Raji (cell line): ENCODE measurements around the gene SPRY1.

Experiments
- POLR2A ChIP-seq: IDR thresholded peaks from 2 replicates; pipeline ENCODE4 v1.6.1; 2011; ENCODE audit warnings: low read depth, low read length, control low read depth; ENCODE audit not compliant: insufficient read depth

SPRY1 gene

DNA sequence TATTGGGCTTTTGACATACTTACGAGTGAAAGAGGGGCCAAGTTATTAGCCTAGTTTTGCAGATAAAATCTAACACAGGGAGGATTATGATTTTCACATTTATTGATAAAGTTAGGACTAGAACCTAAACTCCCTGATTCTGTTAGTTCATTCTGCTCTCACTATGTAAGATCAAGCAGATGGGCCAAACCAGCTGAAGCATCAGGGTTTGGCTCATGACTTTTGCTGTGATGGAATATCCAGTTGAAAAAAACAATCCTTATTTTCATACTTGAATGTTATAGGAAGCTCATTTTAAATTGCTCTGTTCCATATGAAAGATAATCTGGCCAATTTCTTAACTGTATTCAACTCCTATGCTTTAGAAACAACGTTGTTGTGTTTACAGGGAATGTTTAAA lies 21.2 kb downstream of the SPRY1 start:
- no peak for TF ChIP-seq POLR2A

DNA sequence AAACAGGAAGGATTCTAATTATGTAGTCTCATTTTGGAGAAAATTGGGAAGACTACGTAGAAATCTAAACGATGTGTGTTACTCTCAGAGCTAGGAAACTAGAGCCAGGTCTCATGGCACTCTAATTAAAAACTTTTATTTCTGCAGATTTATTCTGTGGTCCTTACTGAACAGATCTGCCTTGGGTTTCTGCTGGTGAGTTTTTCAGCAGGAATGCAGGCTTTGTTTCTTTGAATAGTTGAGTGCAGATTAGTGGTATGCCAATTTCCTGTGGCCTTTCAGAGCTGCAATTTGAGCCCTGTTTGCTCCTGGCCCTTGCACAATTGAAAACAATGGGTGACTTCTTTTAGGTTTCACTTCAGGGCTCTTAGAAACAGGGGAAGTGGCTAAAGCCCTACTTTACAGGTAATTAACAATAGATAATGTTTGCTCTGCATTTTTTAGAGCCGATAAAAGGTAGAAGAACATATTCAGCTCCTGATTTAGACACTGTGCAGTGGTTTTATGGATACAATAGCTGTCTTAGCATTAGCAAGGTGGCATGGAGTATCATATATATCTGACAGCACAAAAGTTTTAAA lies 21.8 kb downstream of the SPRY1 start:
- no peak for TF ChIP-seq POLR2A

DNA sequence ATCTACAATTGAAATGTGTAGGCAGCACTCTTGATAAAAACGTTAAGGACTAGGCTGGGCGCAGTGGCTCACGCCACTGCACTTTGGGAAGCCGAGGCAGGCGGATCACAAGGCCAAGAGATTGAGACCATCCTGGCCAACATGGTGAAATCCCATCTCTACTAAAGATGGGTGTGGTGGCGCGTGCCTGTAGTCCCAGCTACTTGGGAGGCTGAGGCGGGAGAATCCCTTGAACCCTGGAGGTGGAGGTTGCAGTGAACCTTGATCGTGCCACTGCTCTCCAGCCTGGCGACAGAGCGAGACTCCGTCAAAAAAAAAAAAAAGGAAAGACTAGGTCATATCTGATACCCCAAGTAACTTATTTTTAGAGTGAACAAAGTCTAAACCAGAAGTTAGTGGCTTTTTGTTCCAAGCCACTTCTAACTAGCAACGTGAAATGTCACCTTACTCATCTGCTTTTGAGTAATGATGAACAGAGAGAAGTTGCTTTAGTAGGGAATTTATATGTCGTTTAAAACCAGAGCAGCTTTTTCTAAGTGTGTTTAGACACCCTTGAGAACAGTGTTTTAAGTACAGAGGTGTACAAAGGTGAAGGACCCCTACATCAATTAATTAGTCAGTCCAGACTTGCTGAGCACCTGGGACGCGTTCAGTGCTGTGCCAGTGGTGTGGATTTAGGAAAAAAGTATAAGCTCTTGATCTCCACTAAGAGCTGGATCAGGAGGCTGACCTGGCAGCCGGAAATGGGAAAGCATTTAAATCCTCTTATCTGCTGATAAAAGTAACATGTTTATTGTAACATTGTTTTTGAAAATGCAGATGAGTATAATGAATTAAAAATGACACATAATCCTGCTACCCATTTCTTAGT lies 23.5 kb downstream of the SPRY1 start:
- TF ChIP-seq POLR2A: no peak

DNA sequence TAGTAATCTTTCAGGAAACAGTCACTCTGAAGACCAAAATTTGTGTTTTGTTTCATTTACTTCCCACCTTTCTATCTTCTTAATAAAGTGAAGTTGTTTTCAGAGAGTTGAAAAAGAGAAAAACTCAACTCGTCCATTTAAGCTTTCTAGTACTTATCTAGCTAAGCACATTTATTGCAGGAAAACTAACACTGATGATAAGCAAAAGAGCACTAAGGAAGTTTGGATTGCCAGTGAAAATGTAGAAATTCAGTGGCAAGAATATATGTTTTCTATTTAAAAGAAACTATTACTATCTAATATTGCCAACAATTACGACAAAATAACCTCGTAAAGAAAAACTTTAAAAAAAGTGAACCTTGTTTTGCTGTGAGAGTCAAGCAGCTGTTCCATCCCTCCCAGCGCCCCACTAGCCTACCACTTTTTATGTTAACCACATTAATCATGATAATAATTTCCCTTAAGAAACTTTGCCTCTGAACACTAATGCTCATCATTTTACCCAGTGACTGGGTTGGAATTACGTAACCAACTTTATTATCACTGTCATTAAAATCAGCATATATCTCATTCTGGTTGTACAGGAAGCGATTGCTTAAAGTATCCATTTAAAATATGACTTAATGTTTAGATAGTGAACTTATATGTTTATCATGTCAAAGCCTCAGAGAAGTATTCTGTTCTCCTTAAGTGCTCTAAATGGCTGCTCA lies 24.8 kb downstream of the SPRY1 start:
- TF ChIP-seq POLR2A: no peak

DNA sequence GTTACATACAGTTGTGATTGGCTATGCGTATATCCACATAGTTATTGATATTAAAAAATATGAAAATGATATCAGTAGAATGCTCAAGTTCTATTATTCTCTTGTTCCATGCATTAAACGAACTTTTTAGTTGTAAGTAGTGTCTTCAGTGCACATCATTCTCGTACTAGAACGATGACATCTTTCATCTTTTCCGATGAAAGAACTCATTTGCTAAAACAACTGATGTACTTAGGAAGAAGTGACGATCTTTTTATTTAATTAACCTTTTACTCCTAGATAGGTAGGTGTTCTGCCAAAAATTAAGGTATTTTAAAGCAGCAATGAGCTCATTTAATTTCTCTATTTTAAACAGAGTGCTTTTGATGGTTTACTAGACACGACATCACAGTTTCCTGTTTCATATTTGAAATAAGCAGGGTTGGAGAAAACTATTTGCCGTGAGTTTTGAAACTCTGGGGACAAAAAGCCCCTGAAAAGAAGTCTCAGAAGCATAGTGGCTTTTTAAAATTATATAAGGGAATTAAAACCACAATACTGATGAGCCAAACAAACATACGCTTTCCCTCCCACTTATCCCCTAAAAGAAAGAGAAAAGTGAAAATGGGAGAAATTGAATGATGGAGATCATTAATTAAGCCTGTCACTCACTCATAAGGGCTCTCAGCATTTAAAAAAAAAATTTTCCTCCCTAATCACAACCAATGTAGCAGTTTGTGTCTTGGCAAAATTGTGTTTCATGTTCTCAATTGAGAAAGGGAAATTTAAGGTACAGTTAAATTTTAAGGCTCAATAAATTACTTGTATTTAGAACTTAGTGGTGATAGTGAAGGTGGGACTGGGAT lies 25.6 kb downstream of the SPRY1 start:
- TF ChIP-seq POLR2A: no peak

DNA sequence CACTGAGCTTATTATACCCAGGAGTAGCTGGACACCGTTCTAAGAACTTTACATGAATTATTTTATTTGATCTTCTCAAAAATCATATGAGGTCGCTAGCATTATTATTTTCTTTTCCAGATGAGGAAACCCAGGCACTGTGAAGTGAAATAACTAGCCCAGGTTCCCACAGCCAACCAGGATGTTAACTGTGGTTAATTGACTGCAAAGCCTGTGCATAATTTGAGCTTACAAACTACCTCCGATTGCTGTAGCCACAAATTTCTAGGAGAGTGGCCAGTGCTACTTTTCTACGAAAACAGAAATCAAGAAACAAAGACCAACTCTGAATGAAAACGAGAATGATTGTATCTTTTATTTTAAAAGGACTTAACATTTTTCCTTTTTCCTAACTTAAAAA lies 27.2 kb downstream of the SPRY1 start:
- no peak for TF ChIP-seq POLR2A

DNA sequence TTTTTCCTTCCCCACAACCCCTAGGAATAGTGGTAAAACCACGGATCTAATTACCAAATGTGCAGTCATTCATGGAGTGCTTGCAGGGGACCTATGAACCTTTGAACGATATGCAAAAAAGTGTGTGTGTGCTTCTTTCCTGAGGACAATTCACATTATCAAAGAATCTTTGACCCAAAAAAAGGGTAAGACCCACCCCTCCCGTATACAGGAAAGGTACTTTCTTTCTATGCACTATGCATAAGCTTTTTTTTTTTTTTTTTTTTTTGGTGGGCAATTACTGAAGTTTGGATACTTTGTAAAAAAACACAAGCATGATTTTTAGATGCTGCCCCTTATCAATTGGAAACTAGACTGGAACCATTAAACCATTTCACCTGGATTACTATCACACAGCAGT lies 31.4 kb downstream of the SPRY1 start:
- no peak for TF ChIP-seq POLR2A

DNA sequence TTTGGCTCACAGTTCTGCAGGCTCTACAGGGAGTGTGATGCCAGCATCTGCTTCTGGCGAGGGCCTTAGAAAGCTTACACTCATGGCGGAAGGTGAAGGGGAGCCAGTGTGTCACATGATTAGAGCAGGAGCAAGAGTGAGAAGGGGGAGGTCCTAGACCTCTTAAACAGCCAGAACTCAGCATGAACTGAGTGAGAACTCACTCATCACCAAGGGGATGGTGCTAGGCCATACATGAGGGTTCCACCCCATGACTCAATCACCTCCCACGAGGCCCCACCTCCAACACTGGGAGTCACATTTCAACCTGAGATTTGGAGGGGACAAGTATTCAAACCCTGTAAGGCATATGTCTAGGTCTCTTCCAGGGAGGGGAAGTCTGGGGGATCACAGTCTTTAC lies 33.4 kb downstream of the SPRY1 start:
- no peak for TF ChIP-seq POLR2A

DNA sequence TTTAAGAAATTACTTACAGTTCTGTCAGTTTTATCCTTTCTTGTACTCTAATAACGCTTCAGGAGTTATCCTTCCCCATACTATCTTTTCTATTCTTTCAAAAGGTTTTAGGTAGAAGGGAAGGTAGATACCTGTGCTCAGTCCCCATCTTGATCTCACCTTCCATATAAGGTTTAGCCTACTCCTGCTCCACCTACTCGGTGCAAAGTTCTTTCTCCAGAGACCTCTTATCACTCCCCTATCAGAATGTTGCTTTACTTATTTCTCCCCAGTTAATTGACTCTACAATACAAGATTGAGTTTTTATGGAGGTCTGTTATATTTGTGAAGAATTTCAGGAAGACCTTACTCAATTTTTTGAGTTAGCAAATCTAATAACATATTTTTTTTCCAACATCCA lies 33.9 kb downstream of the SPRY1 start:
- TF ChIP-seq POLR2A: no peak

DNA sequence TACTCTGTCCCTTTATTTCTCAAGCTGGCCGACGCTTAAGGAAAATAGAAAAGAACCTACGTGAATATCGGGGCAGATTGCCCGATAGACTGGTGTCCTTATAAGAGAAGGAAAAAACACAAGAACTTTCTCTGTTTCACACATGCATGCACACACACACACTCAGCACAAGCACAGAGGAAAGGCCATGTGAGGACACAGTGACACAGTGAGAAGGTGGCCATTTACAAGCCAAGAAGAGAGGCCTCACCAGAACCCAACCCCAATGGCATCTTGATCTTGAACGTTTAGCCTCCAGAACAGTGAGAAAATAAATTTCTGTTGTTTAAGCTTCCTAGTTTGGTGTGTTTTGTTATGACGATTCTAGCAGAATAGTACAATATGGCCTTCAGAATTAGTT lies 37.0 kb downstream of the SPRY1 start:
- no peak for TF ChIP-seq POLR2A

DNA sequence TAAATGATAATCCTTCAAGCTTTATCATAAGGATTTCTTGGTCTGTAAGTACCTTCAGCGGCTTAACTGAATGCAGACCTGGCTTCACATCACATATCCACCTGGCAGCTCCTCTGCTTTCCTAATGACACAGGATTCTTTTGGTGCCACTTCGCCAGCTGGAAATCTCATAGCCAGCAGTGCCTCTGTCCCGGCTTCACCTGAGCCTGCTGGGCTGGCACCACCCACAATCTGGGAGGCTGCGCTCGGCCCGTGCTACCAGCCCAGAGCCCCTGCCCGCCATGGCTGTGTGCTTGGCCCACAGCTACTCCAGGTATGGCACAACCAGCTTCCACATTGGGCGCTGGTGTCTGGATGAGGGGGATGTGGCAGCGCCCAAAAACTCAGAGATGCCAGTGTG lies 37.4 kb downstream of the SPRY1 start:
- TF ChIP-seq POLR2A: no peak

DNA sequence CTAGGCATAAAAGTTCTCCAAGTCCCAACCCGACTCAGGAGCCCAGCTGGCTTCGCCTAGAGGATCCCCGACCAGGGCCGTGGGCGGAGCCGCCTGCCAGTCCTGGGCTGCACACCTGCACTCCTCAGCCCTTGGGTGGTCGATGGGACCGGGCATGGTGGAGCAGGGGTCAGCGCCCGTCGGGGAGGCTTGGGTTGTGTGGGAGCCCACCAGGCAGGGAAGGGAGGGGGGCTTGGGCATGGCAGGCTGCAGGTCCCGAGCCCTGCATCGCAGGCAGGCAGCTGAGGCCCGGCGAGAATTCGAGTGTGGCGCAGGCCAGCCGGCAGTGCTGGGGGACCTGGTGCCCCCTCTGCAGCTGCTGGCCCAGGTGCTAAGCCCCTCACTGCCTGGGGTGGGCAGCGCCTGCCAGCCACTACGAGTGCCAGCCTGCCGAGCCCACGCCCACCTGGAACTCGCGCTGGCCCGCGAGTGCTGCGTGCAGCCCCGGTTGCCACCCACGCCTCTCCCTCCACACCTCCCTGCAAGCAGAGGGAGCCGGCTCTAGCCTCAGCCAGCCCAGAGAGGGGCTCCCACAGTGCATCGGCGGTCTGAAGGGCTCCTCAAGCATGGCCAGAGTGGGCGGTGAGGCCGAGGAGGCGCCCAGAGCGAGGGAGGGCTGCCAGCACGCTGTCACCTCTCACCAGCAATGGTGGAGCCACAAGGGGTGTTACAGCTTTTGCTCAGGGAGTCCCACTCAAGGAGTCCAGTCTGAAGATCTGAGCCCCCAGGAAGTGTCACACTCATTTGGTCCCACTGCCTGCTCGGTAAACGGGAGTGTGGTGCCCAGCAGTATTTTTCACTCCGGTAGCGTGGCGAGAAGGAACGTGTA lies 38.9 kb downstream of the SPRY1 start:
- TF ChIP-seq POLR2A: no peak

DNA sequence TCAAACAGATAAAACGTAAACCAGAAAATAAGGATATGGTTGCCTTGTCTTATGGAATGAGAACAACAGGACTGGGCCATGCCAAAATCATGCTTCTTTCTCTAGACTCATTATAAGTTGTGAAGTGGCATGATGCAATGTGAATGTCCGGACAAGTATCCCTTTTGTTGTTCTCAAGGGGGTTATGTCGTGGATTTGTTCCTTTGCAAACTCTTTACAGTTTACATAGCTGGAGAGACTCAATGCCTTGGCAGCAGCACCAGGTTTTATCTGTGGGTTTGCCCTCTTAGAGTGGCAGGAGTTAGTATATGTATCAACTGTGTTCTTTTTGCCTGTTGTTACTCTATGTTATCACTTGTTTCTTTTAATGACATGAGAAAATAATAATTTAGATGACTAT lies 41.4 kb downstream of the SPRY1 start:
- no peak for TF ChIP-seq POLR2A
